DOHH2 (cell line): ENCODE measurements around the gene CBFA2T2.

ENCODE experiments used
- H3F3A ChIP-seq: fragments of 200-600 bp; sonication (generic), shearing (Covaris generic); 2 replicates; pipeline ENCODE4 v1.6.0; 2016; ENCODE audit warnings: antibody characterized with exemption, mild to moderate bottlenecking; ENCODE audit not compliant: control insufficient read depth, insufficient read depth
- H3K27ac ChIP-seq: fragments of 200-600 bp; sonication (generic); 2 replicates; pipeline ENCODE4 v1.5.1; 2014; ENCODE audit warnings: low read depth, mild to moderate bottlenecking, low read length, moderate library complexity
- H3K27me3 ChIP-seq: fragments of 200-600 bp; sonication (generic); 2 replicates; pipeline ENCODE4 v1.6.1; 2014; ENCODE audit warnings: mild to moderate bottlenecking, low read length, mixed read lengths; ENCODE audit not compliant: control insufficient read depth
- H3K36me3 ChIP-seq: fragments of 200-600 bp; sonication (generic); 2 replicates; pipeline ENCODE4 v1.6.1; 2014; ENCODE audit warnings: mild to moderate bottlenecking, low read length, moderate library complexity, mixed read lengths; ENCODE audit not compliant: control insufficient read depth
- H3K4me1 ChIP-seq: fragments of 200-600 bp; sonication (generic); 2 replicates; pipeline ENCODE4 v1.6.1; 2014; ENCODE audit warnings: mild to moderate bottlenecking, low read length, mixed read lengths; ENCODE audit not compliant: control insufficient read depth
- H3K4me2 ChIP-seq: fragments of 200-600 bp; sonication (generic); 2 replicates; pipeline ENCODE4 v1.6.0; 2014; ENCODE audit warnings: mild to moderate bottlenecking, low read length, moderate library complexity
- H3K4me3 ChIP-seq: fragments of 200-600 bp; sonication (generic); 2 replicates; pipeline ENCODE4 v1.5.1; 2014; ENCODE audit warnings: mild to moderate bottlenecking, low read length, mixed read lengths
- H3K79me2 ChIP-seq: fragments of 200-600 bp; sonication (generic); 2 replicates; pipeline ENCODE4 v1.6.1; 2014; ENCODE audit warnings: mild to moderate bottlenecking, low read length, mixed read lengths; ENCODE audit not compliant: control insufficient read depth
- H3K9me2 ChIP-seq: fragments of 200-600 bp; sonication (generic); replicated peaks from 2 replicates; pipeline ENCODE4 v1.6.1; 2014; ENCODE audit warnings: mild to moderate bottlenecking, low read length, mixed read lengths; ENCODE audit not compliant: control insufficient read depth
- H3K9me3 ChIP-seq: fragments of 200-600 bp; sonication (generic); 2 replicates; pipeline ENCODE4 v1.6.1; 2014; ENCODE audit warnings: antibody characterized with exemption, low read length, mixed read lengths; ENCODE audit not compliant: control insufficient read depth, insufficient read depth
- H4K20me1 ChIP-seq: fragments of 200-600 bp; sonication (generic); 2 replicates; pipeline ENCODE4 v1.6.0; 2014; ENCODE audit warnings: low read depth, mild to moderate bottlenecking, antibody characterized with exemption, low read length, moderate library complexity; ENCODE audit not compliant: control insufficient read depth, insufficient read depth
- EZH2phosphoT487 ChIP-seq: fragments of 200-600 bp; sonication (generic); IDR thresholded peaks from 2 replicates; pipeline ENCODE4 v1.6.1; 2017; ENCODE audit warnings: borderline replicate concordance, mild to moderate bottlenecking, antibody characterized with exemption, low read length, moderate library complexity, mixed read lengths
- TF ChIP-seq, protein P1 (sequence below): fragments of 200-600 bp; sonication (generic); IDR thresholded peaks from one replicate; pipeline ENCODE4 v1.5.1; 2014; ENCODE audit warnings: antibody characterized with exemption, mild to moderate bottlenecking, low read depth, low read length; ENCODE audit not compliant: poor library complexity, severe bottlenecking

The CBFA2T2 gene

DNA sequence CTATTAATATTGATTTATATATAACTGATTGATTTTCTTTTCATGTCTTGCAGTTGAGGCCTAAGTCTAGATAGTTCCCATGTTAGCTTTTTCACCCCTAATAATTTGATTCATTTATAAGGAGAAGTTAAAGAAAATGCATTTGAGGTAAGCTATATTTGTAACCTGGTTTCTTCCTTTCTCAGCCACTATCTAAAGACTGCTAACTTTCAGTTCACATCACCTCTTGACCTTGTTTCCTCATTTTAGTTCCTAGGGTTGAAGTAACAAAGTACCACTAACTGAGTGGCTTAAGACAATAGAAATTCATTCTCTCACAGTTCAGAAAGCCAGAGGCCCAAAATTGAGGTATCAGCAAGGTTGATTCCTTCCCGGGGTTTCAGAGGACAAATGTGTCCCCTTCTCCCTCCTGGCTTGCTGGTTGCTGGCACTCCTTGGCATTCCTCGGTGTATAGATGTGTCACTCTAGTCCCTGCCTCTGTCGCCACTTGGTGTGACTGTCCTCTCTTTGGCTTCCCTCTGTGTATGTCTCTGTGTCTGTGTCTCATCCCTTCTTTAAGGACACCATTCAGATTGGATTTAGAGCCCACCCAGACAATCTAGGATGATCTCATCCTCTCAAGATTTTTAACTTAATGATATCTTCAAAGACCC is 116.3 kb downstream of the CBFA2T2 start:
- H3K27ac ChIP-seq = no peak overlapping the region
- peak overlapping the region; percentile 2; the same call in 1 of the 2 replicates for H3K4me2 ChIP-seq
- H3K9me3 ChIP-seq = no peaks in the 10 kb centered on the region

DNA sequence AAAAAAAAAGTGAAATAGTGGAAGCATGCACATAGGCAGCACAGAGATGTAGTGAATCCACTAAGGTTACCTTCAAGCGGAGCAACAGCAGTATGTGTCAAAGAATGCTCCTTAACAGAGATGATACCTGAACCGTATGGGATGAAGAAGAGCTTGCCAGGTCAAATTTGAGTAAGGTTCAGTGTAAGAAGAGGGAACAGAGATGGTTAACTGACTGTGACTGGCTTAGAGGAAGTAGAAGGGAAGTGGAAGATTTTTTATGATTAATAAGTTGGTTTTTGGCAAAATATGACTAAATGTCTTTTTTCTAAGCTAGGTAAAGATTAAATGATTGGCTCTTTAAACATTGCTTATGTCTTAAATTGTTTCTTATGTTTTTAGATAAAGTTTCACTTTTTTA is 119.6 kb downstream of the CBFA2T2 start:
- H3K4me2 ChIP-seq = no peak overlapping the region
- no peaks in the 10 kb centered on the region for H3K9me3 ChIP-seq
- no peak overlapping the region for H3K27ac ChIP-seq
- H3K4me1 ChIP-seq = peaks cover 23% of the 10 kb centered on the region
- no peaks in the 10 kb centered on the region for H3K9me2 ChIP-seq
- H4K20me1 ChIP-seq = no peaks in the 10 kb centered on the region
- no peaks in the 10 kb centered on the region for H3K79me2 ChIP-seq
- no peaks in the 10 kb centered on the region for H3F3A ChIP-seq
- no peak overlapping the region for H3K4me3 ChIP-seq
- H3K27me3 ChIP-seq = no peaks in the 10 kb centered on the region
- peaks cover 18% of the 10 kb centered on the region for H3K36me3 ChIP-seq
- TF ChIP-seq, protein P1, sequence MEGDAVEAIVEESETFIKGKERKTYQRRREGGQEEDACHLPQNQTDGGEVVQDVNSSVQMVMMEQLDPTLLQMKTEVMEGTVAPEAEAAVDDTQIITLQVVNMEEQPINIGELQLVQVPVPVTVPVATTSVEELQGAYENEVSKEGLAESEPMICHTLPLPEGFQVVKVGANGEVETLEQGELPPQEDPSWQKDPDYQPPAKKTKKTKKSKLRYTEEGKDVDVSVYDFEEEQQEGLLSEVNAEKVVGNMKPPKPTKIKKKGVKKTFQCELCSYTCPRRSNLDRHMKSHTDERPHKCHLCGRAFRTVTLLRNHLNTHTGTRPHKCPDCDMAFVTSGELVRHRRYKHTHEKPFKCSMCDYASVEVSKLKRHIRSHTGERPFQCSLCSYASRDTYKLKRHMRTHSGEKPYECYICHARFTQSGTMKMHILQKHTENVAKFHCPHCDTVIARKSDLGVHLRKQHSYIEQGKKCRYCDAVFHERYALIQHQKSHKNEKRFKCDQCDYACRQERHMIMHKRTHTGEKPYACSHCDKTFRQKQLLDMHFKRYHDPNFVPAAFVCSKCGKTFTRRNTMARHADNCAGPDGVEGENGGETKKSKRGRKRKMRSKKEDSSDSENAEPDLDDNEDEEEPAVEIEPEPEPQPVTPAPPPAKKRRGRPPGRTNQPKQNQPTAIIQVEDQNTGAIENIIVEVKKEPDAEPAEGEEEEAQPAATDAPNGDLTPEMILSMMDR = no peak
- TF ChIP-seq EZH2phosphoT487 = no peak

More for the DNA sequence above, 116.3 kb downstream of the CBFA2T2 start:
- Histone ChIP-seq H3K27me3 (no peaks in the 10 kb centered on the region), H3K9me2 (no peaks in the 10 kb centered on the region), H3K36me3 (peaks cover 12% of the 10 kb centered on the region), H3F3A (no peaks in the 10 kb centered on the region), H3K4me3 (no peak overlapping the region), H4K20me1 (no peaks in the 10 kb centered on the region), H3K79me2 (no peaks in the 10 kb centered on the region), H3K4me1 (peaks cover 37% of the 10 kb centered on the region)
- no peak for TF ChIP-seq EZH2phosphoT487
- TF ChIP-seq, protein P1 = no peak

DNA sequence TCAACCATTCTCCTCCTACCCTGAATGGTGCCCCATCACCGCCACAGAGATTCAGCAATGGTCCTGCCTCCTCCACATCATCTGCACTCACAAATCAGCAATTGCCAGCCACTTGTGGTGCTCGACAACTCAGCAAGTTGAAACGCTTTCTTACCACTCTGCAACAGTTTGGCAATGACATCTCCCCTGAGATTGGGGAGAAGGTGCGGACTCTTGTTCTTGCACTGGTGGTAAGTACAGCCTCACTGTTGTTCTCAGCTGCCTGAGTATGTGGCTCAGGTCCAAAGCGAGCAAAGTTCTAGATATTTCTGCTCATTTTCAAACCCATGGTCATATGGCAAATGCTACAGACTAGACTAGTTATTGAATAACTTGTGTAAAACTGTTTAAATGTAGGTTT is 121.2 kb downstream of the CBFA2T2 start:
- TF ChIP-seq, protein P1 = no peak
- no peak for TF ChIP-seq EZH2phosphoT487
- Histone ChIP-seq H3K4me1 (peaks cover 21% of the 10 kb centered on the region), H3K4me3 (no peak overlapping the region), H3K79me2 (no peaks in the 10 kb centered on the region), H3K4me2 (no peak overlapping the region), H3K36me3 (peaks cover 23% of the 10 kb centered on the region), H3K27me3 (no peaks in the 10 kb centered on the region), H3F3A (no peaks in the 10 kb centered on the region), H3K27ac (no peak overlapping the region), H4K20me1 (no peaks in the 10 kb centered on the region), H3K9me3 (no peaks in the 10 kb centered on the region), H3K9me2 (no peaks in the 10 kb centered on the region)
